Vagina (tissue), 2 donors: ENCODE measurements around the gene SHTN1.

Experiments
- POLR2A ChIP-seq, 2 donors: fragments of 450-650 bp; IDR thresholded peaks; one replicate each; pipeline ENCODE4 v1.6.1; 2017; ENCODE audit warnings: antibody characterized with exemption in 2 of 2, mild to moderate bottlenecking in 2 of 2, moderate library complexity in 2 of 2
- TF ChIP-seq, protein P1 (sequence below), 3 experiments: fragments of 450-650 bp in 2 of 3; fragments of 200-600 bp in 1 of 3; sonication (generic) in 1 of 3; IDR thresholded peaks; one replicate each; pipeline ENCODE4 v1.5.1; 2017 to 2019; ENCODE audit warnings: antibody characterized with exemption in 3 of 3, mild to moderate bottlenecking in 2 of 3, moderate library complexity in 2 of 3

GRCh38 chr10:117005527-117006055 is 604 bp upstream of the SHTN1 start:
- TF ChIP-seq, protein P1, sequence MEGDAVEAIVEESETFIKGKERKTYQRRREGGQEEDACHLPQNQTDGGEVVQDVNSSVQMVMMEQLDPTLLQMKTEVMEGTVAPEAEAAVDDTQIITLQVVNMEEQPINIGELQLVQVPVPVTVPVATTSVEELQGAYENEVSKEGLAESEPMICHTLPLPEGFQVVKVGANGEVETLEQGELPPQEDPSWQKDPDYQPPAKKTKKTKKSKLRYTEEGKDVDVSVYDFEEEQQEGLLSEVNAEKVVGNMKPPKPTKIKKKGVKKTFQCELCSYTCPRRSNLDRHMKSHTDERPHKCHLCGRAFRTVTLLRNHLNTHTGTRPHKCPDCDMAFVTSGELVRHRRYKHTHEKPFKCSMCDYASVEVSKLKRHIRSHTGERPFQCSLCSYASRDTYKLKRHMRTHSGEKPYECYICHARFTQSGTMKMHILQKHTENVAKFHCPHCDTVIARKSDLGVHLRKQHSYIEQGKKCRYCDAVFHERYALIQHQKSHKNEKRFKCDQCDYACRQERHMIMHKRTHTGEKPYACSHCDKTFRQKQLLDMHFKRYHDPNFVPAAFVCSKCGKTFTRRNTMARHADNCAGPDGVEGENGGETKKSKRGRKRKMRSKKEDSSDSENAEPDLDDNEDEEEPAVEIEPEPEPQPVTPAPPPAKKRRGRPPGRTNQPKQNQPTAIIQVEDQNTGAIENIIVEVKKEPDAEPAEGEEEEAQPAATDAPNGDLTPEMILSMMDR (IDR thresholded peaks at IDR 0.05), result no peak
- no peak for TF ChIP-seq POLR2A (IDR thresholded peaks at IDR 0.05)
